ENCODE data around the gene PHLDB2.

PHLDB2 gene

GRCh38 chr3:111885578-111885977 lies 26.5 kb downstream of the PHLDB2 start:
- DNase-seq = no peak

DNA sequence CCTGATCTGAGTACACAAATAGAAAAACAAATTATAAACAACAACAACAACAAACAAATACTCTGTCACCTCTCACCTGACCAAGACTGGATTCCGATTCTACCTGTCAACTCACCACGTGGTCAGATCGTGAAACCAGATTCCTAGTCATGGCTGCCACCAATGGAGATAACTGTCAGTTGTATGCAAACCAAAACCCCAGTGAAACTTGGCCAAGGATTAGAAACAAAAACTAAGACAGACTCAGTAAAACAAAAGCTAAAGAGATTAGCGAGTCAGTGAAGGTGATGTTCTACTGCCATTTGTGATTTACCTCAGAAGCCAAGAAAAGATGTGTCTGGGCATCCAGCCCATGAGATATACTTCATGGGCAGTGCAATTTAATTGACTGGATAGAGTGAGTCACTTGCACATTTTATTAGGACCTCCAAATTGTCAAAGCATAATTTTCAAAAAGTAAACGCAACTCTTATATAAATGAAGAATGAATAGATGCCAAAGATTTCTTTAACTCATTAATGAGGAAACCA lies 31.1 kb downstream of the PHLDB2 start:
- no peak for DNase-seq

GRCh38 chr3:111892070-111892469 lies 33.0 kb downstream of the PHLDB2 start:
- DNase-seq = no peak

GRCh38 chr3:111895071-111895470 lies 36.0 kb downstream of the PHLDB2 start:
- peak; percentile 20 for DNase-seq

- DNase-seq = no peak
These were observed 40.9 kb downstream of the PHLDB2 start for GRCh38 chr3:111899966-111900365.

DNA sequence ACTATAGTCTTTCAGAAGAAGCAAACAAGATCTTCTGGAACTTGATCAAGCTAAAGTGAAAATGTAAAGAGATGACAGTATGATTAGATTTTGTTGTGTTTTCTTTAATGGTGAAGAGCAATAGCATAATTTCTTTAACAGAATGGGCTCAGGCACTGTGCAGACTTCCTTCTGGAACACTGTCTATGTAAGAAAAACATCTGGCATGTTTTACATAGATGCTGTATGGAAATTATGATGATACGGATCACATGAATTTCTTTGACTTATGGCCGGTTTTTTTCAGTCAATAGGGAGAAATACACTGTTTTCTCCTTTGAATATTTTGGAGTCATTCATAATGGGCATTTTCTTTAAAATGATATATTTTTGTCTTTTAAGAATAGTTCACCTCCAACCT lies 42.6 kb downstream of the PHLDB2 start:
- DNase-seq = no peak

- DNase-seq = no peak
These were observed 43.5 kb downstream of the PHLDB2 start for GRCh38 chr3:111902534-111902933.

DNA sequence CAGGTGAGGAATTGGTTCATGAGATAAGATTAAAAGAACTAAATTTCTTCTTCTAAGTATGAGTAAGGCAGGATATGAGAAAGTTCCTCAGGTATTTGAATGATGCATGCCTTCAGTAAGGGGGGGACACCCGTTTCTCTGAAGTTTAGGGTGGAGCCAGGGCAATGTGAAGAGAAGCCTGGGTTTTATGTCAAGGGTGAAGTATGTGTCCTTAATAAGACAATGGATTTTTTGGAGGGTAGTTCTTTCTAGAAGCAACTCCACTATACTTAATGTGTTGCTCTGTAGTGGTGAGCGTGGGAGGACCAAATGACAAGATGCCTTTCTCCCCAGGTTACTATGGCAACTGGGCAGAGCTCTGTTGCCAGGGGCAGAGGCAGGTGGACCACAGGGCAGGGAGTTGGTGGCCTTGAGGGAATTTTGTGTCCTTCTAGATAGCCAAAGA lies 44.0 kb downstream of the PHLDB2 start:
- DNase-seq = peak; percentile 16

GRCh38 chr3:111904376-111905241 lies 45.5 kb downstream of the PHLDB2 start:
- no peak for DNase-seq

DNA sequence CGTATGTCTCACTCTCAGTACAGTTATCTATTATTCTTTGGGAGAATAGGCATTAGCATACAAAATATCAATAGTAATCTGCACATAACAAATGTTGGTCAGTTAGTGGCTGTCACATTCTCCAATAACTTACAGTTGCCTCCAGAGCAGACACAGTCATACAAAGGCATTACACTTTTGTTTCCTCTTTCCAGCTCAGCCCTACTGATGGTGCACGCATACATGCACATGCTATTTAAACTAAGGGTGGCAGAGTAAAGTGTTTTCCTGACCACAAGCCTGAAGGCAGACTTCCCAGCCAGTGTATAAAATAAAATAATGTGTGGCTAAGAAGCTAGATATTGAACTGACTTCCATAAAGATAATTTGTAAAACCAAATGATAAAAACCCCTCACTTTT lies 47.6 kb downstream of the PHLDB2 start:
- DNase-seq = no peak

GRCh38 chr3:111907151-111907550 lies 48.1 kb downstream of the PHLDB2 start:
- DNase-seq = no peak

DNA sequence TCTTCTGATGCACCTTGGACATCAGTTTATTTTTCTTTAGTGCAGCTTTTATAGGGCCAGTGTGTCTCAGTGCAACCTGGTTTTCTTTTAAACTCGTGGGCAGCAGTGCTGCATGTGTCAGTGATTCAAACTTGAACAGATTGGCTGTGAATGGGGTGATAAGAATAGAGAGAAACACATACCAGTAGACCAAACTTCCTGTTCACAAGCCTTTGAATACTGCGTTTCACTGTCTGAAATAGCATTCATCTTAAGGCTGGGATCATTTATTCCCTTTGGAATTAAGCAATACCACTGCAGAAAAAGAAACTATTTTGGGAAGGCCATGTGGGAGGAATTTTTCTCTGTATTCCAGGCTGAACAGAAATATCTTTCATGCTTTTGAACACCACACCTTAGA lies 51.7 kb downstream of the PHLDB2 start:
- DNase-seq = no peak

- no peak for DNase-seq
These were observed 52.4 kb downstream of the PHLDB2 start for GRCh38 chr3:111911446-111911845.

- no peak for DNase-seq
These were observed 54.2 kb downstream of the PHLDB2 start for GRCh38 chr3:111913163-111913763.

- no peak for DNase-seq
These were observed 56.8 kb downstream of the PHLDB2 start for GRCh38 chr3:111915905-111916304.

- no peak for DNase-seq
These were observed 58.2 kb downstream of the PHLDB2 start for GRCh38 chr3:111917300-111917699.

DNA sequence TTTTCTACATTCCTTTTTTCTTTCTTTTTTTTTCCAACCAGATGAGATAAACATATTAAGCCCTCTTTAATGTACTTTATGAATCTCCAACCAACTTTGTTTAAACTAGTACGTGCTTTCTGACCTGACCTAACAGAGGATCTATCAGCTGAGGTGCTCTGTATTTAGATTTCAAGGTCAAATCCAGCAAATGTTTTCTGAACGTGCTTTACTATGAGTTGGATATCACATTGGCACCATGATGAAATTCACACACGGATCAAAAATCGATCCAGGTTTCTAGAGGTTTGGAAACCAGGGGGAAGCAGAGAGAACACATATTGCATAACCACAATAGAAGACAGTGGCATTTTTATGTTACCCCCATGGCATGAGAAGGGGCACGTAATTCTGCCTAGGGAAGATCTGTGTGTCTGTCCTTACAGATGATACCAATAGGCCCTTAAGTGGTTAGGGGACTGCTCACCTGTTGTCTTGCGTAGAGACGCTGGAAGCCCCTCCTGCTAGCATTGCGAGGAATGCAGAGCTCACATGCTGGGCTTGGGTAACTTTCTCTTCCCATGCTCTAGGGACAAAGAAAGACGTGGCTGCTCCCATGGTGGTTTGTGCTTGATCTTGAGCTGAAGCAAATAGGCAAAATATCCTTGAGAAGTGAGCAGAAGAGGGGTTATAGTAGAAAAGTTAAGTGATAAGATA lies 60.5 kb downstream of the PHLDB2 start:
- no peak for DNase-seq

GRCh38 chr3:111921181-111921580 lies 62.1 kb downstream of the PHLDB2 start:
- DNase-seq = no peak

DNA sequence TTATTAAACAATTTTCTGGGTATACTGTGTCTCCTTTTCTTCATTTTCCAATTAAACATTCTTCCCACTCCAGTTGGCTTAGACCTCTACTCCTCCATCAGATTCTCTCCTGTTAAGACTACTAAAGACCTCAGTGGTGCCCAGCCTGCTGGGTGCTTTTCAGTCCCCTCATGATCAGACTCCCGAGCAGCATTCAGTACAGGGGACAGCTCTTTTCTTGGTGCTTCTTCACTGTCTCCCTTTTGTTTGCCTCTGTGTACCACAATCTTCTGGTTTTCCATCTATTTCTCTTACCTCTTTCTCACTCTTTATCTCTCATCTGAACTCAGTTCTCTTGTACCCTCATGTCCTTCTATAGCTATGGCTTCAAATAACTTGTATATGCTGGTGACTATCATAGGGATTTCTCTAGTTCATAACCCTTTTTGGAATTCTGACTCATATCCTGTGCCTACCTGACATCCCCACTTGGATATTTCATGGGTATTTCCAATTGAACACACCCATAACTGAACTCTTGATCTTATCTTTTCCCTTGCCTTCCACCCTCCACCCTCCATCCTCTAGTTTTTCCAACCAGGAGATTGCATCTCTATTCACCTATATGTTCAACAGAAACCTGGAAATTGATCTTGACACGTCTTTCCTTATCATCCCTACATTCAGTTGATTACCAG lies 64.2 kb downstream of the PHLDB2 start:
- no peak for DNase-seq

DNA sequence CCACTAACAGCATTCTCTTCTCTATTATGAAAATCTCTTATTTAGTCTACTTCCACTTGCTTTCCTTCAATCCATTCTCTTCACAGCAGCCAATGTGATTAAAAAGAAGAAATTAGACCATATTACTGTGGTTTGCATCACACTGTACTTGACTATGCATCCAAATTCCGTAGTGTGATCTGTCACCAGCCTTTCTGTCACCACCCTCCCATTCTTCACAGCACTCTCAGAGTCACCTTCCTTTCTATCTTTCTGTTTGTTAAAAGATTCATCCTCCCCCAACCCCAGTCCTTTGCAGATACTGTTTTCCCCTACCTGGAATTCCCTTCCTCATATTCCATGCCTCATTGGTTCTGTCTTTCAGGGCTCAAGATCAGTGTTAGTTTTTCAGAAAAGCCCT lies 64.7 kb downstream of the PHLDB2 start:
- DNase-seq = no peak

DNA sequence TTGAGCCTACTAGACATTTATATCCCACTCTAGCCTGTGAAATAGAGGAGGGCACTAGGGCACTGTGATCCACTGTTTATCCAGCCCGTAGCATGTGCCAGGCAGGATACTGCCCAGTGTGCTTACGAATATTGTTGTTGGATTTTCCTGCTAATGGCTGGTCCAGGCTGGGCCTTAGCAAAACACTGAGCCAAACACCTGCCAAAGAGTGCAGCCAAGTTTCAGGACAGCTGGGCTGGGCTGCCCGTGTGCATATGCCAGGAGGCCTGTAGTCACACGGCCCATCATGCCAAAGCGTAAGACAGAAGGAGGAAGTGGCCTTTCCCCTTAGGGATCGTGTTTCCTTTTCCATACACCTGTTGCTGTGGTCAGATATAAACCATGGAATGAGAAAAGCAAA lies 65.2 kb downstream of the PHLDB2 start:
- no peak for DNase-seq

GRCh38 chr3:111926266-111926676 lies 67.2 kb downstream of the PHLDB2 start:
- no peak for DNase-seq

DNA sequence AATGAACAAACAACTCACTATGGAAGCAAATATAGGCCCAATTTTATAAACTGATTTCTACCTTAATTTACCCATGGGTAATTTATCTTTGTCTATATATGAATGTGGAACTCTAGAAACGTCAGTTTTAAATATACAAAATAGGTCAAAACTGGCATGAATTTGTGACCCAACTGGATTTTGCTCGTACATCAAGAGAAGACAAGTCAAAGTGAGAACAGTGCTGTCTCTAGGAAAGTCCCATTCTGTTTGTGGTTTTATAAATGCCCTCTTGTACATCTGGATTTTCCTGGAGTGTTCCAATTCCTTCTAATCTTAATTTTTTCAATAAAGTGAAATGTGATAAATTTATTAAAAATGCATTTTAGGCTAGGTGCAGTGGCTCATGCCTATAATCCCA lies 69.5 kb downstream of the PHLDB2 start:
- DNase-seq = no peak

Measured in activated CD4-positive, alpha-beta T cell treated with anti-CD3 and anti-CD28 coated beads, Interleukin-2, amount 50 U/mL, for 16 hours (primary cell).